Bronchial epithelial cell (primary cell): Measurements from ENCODE around the gene FUT2. TPM values are rescaled to one million over a fixed set of nuclear protein-coding genes. Genes with fewer than 3 reads are reported as not detected.

ENCODE experiments used
- DNase-seq: peaks from one replicate; pipeline ENCODE4 v3.0.0-alpha.2; 2010; ENCODE audit warnings: low read depth
- FAIRE-seq: peaks from 2 replicates; lab custom pipeline; 2011; peaks lifted over from hg19 to GRCh38; lab: Jason Lieb, UNC
- H3K27me3 ChIP-seq: 2 replicates; pipeline ENCODE4 v1.5.1; 2011; ENCODE audit warnings: low read length; ENCODE audit not compliant: control insufficient read depth, insufficient read depth
- H3K36me3 ChIP-seq: 2 replicates; pipeline ENCODE4 v1.5.1; 2011; ENCODE audit warnings: low read length; ENCODE audit not compliant: control insufficient read depth, insufficient read depth
- H3K4me3 ChIP-seq: 2 replicates; pipeline ENCODE4 v1.5.1; 2011; ENCODE audit warnings: mild to moderate bottlenecking, low read depth, low read length, control low read depth
- CTCF ChIP-seq: IDR thresholded peaks from 2 replicates; pipeline ENCODE4 v1.5.1; 2011; ENCODE audit warnings: mild to moderate bottlenecking, moderate library complexity, low read length, control low read depth, inconsistent platforms; ENCODE audit not compliant: insufficient read depth, severe bottlenecking
- total RNA-seq: library from RNA; depleted of rRNA; stranded (reverse); fragments of >200 nt; gene quantifications from 2 replicates; pipeline ENCODE4 v1.2.1, GENCODE V29; 2014

FUT2 gene
- total RNA-seq = 7.9 and 39.4 TPM in 2 replicates

GRCh38 chr19:48695743-48696352 lies at the start of gene FUT2:
TSS of gene FUT2 (plus strand) at chr19:48695971. CDS start at chr19:48702957, 6,986 bp downstream.
- H3K27me3 ChIP-seq = no peaks in the 10 kb centered on the region
- FAIRE-seq (no peak), DNase-seq (no peak)
- no peaks in the 10 kb centered on the region for H3K36me3 ChIP-seq
- peak within 1 kb of the TSS; percentile 33 for H3K4me3 ChIP-seq
- TF ChIP-seq CTCF = no peak

GRCh38 chr19:48646001-48646721 lies 49.6 kb upstream of the FUT2 start, which contains the start of gene CA11:
TSS of gene CA11 (minus strand) at chr19:48646187. CDS start at chr19:48645632, 555 bp downstream.
- H3K36me3 ChIP-seq = no peaks in the 10 kb centered on the region
- DNase-seq = peak; percentile 56

DNA sequence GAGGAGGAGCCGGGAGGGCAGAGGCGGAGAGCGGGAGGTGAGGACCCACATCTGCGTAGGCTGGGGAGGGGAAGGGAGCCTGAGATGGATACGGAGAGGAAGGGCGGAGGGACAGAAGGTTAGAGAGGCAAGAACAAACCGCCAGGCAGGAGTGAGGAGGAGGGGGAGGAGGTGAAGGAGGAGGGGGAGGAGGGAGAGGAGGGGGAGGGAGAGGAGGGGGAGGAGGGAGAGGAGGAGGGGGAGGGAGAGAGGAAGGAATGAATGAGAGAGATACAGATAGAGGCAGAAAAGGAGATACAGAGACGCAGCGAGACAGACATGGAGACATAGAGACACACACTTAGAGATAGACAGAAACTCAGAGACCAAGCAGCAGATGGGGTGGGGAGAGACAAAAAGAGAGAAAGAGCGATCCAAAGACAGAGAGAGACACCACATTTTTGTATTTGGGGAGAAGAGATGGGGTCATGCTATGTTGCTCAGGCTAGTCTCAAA lies 49.0 kb upstream of the FUT2 start:
- no peaks in the 10 kb centered on the region for H3K27me3 ChIP-seq
- no peak for FAIRE-seq
- no peak overlapping the region for H3K4me3 ChIP-seq
- DNase-seq = no peak
- TF ChIP-seq CTCF = no peak
- H3K36me3 ChIP-seq = no peaks in the 10 kb centered on the region

More at GRCh38 chr19:48646001-48646721, 49.6 kb upstream of the FUT2 start, which contains the start of gene CA11:
- TF ChIP-seq CTCF = peak; percentile 80
- no peaks in the 10 kb centered on the region for H3K27me3 ChIP-seq
- H3K4me3 ChIP-seq = peak within 1 kb of the TSS; percentile 47
- FAIRE-seq = no peak

DNA sequence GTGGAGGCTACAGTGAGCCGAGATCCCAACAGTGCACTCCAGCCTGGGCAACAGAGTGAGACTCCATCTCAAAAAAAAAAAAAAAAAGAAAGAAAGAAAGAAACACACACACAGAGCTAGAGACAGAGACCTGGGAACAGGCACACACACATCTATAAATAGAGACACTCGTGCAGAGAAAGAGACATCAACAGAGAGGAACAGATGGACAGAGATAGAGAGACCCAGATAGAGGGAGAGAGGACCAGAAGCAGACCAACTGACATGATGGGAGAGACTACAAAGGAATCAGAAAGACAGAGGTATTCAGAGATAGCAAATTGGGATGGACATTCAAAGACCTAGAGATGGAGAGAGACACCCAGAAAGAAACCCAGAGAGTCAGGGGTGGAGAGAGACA lies 47.6 kb upstream of the FUT2 start:
- DNase-seq = no peak
- FAIRE-seq = no peak

GRCh38 chr19:48650974-48651682 lies 44.6 kb upstream of the FUT2 start:
- H3K4me3 ChIP-seq = no peak overlapping the region
- DNase-seq = no peak
- no peak for TF ChIP-seq CTCF
- no peaks in the 10 kb centered on the region for H3K36me3 ChIP-seq
- FAIRE-seq = no peak
- H3K27me3 ChIP-seq = no peaks in the 10 kb centered on the region

More for the DNA sequence above, 47.6 kb upstream of the FUT2 start:
- Histone ChIP-seq H3K27me3 (no peaks in the 10 kb centered on the region), H3K4me3 (no peak overlapping the region), H3K36me3 (no peaks in the 10 kb centered on the region)
- TF ChIP-seq CTCF = no peak
